Mucosa of gallbladder (tissue), 1 donor: ENCODE data around the gene NLGN1. TPM values are rescaled to one million over a fixed set of nuclear protein-coding genes. Genes with fewer than 3 reads are reported as not detected.

ENCODE experiments used
- DNase-seq: peaks from one replicate; pipeline ENCODE4 v3.0.0-alpha.2; 2020; ENCODE audit warnings: low spot score
- total RNA-seq: library from RNA; stranded (reverse); gene quantifications from one replicate; pipeline ENCODE4 v1.2.1, GENCODE V29; 2021
- donor health status: DM: no; HTN: no; CAD: no.

NLGN1 gene
- total RNA-seq, 1 donor from 2014 or later, result 8.8 TPM

GRCh38 chr3:173709026-173709425, 311.5 kb downstream of the NLGN1 start:
- DNase-seq, result no peak

GRCh38 chr3:173711619-173712018, 314.1 kb downstream of the NLGN1 start:
- DNase-seq, result peak; percentile 78

- no peak for DNase-seq
These were observed 322.0 kb downstream of the NLGN1 start for GRCh38 chr3:173719585-173719984.

DNA sequence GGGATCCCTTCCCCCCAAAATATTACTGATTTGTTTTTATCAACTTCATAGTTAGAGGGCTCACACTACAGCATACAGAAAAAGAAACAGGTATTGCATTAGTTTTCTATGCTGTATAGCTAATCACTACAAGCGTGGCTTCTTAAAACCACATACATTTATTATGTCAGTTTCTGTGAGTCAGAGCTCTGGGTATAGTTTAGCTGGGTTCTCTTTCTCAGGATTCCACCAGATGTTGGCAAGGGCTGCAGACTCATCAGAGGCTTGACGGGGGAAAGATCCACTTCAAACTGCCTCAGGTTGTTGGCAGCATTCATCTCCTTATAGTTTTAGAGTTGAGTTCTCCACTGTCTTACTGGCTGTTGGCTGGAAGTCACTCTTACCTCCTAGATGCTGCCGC, 328.0 kb downstream of the NLGN1 start:
- DNase-seq, result no peak

GRCh38 chr3:173730391-173730790, 332.8 kb downstream of the NLGN1 start:
- DNase-seq, result no peak

GRCh38 chr3:173732237-173732636, 334.7 kb downstream of the NLGN1 start:
- no peak for DNase-seq

GRCh38 chr3:173733029-173733652, 335.6 kb downstream of the NLGN1 start:
- peak; percentile 28 for DNase-seq

GRCh38 chr3:173734473-173734872, 336.9 kb downstream of the NLGN1 start:
- no peak for DNase-seq

DNA sequence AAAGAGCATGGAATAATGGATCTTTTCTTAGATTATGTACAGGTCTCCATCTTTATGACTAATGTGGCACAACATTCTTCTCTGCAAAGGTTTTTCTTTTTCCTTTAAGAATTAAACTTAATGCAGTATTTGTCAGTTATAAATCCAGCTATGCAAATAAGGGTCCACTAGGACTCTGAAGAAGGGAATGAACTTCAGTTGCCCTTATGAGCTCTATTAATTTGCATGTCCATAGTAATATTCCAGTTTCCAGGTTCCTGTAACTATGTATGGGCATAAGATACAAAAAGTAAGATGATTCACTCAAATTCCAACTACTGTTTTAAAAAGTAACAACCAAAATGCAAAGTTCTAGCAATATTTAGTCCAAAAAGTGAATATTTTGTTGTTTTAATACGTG, 337.4 kb downstream of the NLGN1 start:
- no peak for DNase-seq

GRCh38 chr3:173735841-173736240, 338.3 kb downstream of the NLGN1 start:
- DNase-seq, result no peak

DNA sequence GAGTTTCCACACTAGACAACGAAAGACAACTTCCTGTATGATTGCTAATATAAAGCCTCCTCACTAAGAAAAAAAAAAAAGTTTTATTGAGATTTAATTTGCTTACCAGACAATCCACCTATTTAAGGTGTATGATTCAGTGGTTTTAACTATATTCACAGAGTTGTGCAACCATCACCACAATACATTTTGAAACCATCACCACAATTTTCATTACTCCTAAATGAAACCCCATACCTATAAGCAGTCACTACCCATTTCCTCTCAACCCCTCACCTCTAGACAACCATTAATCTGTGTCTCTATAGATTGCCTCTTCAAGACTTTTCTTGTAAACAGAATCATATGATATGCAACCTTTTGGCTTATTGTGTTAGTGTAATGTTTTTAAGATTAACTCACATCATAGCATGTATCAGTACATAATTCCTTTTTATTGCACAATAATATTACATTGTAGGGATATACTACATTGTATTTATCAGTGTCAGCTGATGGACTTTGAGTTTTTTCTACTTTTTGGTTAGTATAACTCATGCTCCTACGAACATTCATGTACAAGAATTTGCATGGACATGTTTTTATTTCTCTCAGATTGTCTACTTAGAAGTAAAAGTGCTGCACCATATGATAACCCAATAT, 339.7 kb downstream of the NLGN1 start:
- DNase-seq, result no peak

DNA sequence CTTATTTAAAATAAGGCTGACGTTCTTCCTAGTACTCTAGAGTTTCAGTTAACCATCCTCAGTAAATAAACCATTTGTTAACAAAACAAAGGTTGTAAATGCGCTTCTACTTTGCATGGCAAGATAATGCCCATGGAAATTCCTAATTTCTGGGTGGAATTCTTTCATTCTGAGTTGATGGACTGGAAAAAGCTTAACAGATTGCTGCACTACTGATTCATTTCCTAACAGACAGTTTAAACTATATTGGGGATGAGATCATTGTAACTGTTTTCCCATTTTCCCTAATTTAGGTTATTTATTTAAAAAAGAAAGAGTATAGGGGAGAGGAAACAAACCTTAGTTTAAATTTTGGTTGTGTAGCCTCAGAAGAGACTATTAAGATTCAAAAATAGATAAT, 342.2 kb downstream of the NLGN1 start:
- no peak for DNase-seq

GRCh38 chr3:173742491-173742890, 344.9 kb downstream of the NLGN1 start:
- no peak for DNase-seq

GRCh38 chr3:173743111-173743510, 345.6 kb downstream of the NLGN1 start:
- DNase-seq, result no peak

GRCh38 chr3:173743516-173743915, 346.0 kb downstream of the NLGN1 start:
- DNase-seq, result no peak

DNA sequence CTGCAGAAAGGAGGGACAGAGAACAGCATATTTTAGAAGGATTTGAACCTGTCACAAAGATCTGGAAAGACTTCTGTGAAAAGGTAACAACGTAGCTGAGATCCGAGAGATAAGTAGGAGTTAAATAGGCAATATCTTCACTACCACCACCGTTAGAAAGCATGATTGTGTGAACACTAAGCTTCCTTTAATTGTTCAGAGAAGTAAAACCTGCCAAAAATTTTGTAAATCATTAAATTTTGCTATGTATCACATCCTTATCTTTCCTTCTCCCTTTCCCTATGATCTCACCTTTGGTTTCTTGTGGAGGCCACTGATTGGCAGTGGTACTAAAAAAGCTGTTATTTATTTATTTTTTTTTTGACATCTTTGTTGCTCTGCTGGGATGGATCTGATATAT, 346.9 kb downstream of the NLGN1 start:
- DNase-seq, result no peak

- no peak for DNase-seq
These were observed 347.4 kb downstream of the NLGN1 start for GRCh38 chr3:173744895-173745294.

GRCh38 chr3:173745952-173746682, 348.6 kb downstream of the NLGN1 start:
- no peak for DNase-seq

DNA sequence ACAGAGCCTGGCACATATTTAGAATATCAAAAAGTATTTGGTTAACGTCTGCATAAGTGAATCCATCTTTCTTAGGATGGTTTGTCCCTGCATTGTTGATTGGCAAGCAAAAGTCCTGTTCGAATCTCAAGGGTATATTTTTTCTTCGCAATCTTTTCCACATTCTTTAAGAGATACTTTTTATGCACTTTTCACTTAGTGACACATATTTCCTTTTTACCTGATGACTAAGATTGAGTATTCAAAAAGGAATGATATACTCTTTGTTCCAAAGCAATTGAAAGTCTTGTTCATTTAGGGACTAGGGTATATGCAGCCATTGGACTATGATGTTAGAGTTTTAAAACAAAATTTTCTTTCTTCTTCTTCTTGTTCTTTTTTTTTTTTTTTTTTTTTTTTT, 349.9 kb downstream of the NLGN1 start:
- no peak for DNase-seq

GRCh38 chr3:173748105-173748504, 350.6 kb downstream of the NLGN1 start:
- no peak for DNase-seq

GRCh38 chr3:173750095-173750494, 352.6 kb downstream of the NLGN1 start:
- no peak for DNase-seq

GRCh38 chr3:173750591-173750990, 353.0 kb downstream of the NLGN1 start:
- DNase-seq, result no peak

- DNase-seq, result no peak
These were observed 356.0 kb downstream of the NLGN1 start for GRCh38 chr3:173753593-173753992.
